GM21528 (cell line): ENCODE results near the gene MAST1.
"Not testable (repeated sequence)": the region's sequence is repeated elsewhere in the genome, so short reads cannot be mapped to it uniquely, and the experiment has no call there.

Experiments
- ATAC-seq: cut with Tn5 transposase; IDR thresholded peaks from one replicate; pipeline ENCODE4 v1.9.1; 2021; ENCODE audit warnings: mild to moderate bottlenecking, moderate library complexity; ENCODE audit not compliant: unreplicated experiment, low FRiP score

The MAST1 gene

DNA sequence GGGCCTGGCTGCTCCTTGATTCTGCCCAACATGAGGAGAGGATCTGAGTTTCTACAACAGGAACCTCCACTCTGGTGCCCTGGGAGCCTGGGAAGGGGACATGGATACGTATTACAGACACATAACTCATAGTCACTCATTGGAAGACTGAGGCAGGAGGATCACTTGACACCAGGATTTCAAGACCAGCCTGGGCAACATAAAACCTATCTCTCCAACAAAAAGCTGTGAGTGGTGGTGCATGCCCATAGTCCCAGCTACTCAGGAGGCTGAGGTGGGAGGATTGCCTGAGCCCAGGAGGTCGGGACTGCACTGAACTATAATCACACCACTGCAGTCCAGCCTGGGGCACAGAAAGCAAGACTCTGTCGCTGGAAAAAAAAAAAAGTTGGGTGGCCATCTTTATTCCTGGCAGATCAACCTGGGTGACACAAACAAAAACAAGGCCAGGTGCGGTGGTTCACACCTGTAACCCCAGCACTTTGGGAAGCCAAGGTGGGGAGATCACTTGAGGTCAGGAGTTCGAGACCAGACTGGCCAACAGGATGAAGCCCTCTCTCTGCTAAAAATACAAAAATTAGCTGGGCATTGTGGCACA lies 49.8 kb downstream of the MAST1 start:
- no peak for ATAC-seq

GRCh38 chr19:12890299-12890786 lies 52.0 kb downstream of the MAST1 start:
- ATAC-seq, result not testable (repeated sequence)

DNA sequence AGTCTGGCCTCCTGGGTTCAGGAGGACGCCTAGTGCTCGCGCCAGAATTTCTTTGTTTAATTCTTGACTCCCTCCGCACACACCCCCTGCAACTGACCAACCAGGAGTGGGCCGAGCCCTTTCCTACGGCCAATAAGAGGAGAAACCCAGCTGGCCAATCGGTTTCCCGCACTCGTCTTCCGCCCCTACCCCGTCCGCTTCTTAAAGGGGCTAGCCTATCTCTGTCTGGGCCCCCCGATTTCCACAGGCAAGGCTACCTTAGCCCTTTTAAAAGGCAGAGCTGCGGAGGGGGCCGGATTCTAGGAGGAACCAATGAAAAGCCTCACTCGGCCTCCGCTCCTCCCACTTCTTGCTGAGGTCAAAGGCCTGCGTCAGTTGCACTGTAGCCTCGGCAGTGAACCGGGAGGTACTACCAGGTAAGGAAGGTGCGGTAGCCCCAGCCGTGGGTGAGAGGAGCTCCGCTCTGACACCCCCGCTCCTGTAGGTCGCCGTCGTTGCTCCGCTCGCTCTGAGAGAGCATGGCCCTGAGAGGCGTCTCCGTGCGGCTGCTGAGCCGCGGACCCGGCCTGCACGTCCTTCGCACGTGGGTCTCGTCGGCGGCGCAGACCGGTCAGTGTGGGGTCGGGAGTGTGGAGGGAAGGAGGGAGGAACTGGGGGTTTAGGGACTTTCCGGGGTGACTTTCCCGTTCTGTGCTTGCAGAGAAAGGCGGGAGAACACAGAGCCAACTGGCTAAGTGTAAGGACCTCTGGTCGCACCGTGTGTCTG lies 52.7 kb downstream of the MAST1 start, which contains the start of gene GCDH:
Gene GCDH, plus strand, starts transcription at position 374 of the 766 bp plus-strand sequence. Its CDS starts 145 bp downstream, at position 519.
- peak; percentile 92 for ATAC-seq

- ATAC-seq, result no peak
These were observed 53.3 kb downstream of the MAST1 start for GRCh38 chr19:12891553-12892021.

DNA sequence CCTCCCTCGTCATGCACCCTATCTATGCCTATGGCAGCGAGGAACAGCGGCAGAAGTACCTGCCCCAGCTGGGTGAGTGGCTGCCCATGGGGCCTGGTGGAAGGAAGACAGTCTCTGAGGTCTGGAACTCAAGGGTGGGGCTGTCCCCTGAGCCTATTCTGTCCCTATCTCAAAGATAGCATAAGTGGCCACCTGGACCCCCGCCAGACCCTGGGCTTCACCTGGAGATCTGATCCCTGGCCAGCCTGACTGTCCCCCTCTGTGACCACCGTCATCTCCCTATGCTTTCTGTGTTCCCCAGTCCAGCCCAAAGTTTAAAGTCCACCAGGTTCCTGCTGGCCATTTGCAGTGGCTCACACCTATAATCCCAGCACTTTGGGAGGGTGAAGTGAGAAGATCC lies 55.3 kb downstream of the MAST1 start:
- ATAC-seq, result no peak

DNA sequence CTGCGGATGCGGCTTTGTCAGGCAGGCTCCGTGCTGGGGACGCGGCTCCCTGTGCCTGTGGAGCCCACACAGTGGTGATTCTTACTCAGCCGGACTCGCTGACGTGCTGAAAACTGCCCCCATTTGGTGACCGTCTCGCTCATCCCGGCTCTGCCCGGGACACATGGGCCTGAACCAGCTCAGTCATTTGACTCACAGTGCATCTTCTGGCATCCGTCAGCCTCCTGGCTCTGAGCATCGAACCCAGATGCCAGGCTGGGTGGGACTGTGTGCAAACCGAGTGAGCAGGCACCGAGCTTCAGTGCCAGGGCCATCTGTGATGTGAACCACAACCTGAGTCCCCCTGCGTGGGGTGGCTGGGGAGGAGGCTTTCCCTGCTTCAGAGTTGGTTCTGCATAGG lies 58.1 kb downstream of the MAST1 start:
- no peak for ATAC-seq

- peak; percentile 65 for ATAC-seq
These were observed 61.7 kb downstream of the MAST1 start for GRCh38 chr19:12899891-12900518.

DNA sequence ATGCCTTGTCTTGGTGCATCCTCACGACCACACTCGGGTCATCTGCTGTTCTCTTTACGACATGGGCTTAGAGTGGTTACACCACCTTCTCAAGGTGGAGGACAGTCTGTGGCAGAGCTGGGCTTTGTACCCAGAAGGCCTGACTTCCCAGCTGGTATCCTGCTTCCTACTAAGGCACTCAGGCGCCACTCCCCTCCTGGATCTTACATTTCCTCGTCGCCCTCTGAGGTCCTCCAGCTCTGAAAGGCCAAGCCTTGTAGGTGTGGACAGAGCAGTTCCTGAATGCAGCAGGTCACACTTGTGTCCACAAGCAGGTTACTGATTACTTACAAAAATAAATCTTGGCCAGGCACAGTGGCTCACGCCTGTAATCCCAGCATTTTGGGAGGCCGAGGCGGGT lies 68.9 kb downstream of the MAST1 start:
- no peak for ATAC-seq

DNA sequence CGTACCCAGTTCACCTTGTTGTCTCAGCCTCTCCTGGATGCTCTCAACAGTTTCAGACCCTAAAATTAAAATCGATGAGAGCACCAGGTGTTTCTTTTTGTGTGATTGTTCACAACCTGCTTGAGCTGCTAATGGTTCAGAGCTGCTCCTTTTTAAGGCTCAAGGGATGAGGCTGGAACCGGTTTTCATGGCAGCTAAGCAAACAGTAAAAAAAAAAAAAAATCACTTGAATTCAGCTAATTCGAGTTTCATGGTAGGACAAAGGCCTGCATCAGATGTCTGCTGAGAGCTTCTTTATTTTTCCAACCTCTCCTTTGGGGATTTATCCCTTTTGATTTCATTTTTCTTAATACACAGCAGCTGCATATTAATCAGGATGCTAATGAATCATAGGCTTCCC lies 74.3 kb downstream of the MAST1 start:
- no peak for ATAC-seq

DNA sequence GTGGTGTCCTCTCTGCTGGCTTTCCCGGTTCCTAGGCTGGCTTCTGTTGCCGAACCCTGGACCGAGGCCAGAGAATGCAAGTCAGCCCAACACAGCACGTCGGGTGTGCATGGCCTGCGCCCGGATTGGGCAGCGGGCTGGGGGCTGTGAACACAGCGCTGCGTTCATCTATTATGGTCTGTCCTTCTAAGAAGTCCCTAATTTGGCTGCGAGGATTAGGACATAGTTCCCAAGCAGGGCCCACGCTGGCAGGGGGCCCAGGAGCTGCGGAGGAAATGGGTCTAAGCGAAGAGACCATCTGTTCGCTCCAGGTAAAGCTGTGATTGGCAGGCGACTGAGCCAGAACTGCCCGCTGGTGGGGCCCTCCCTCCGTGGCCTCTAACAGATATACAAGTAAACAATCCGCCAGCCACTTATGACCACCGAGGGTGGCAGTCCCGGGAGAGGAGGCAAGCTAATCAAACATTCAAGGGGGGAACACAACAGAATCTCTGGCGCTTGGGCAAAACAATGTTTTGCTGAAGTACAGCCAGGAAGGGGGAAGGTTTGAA lies 74.8 kb downstream of the MAST1 start:
- ATAC-seq, result no peak

- no peak for ATAC-seq
These were observed 75.8 kb downstream of the MAST1 start for GRCh38 chr19:12913851-12914690.

- ATAC-seq, result not testable (repeated sequence)
These were observed 77.5 kb downstream of the MAST1 start for GRCh38 chr19:12915860-12916259.

- ATAC-seq, result no peak
These were observed 79.9 kb downstream of the MAST1 start for GRCh38 chr19:12918253-12918652.

DNA sequence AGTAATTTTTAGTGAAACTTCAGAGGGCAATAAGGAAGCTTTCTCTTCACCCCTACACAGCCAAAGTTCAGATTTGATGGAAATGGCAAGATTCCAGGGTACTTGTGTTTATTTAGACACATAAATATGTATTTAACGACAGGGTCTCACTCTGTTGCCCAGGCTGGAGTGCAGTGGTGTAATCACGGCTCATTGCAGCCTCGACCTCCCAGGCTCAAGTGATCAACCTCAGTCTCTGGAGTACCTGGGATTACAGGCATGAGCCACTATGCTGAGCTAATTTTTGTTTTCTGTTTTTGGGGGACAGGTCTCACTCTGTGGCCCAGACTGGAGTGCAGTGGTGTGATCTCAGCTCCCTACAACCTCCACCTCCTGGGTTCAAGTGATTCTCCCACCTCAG lies 82.7 kb downstream of the MAST1 start:
- ATAC-seq, result no peak

GRCh38 chr19:12922959-12923358 lies 84.6 kb downstream of the MAST1 start:
- no peak for ATAC-seq
